HepG2 (cell line): ENCODE measurements around the gene SHISAL1. TPM values are rescaled to one million over a fixed set of nuclear protein-coding genes. Genes with fewer than 3 reads are reported as not detected.

Source experiments
- ATAC-seq: fragments of 200-7000 bp; cut with Tn5 transposase; 3 replicates; pipeline ENCODE4 v1.9.1; 2020; ENCODE audit warnings: mild to moderate bottlenecking, moderate library complexity
- BruUV-seq: library from RNA; stranded (reverse); fragments of 400-500 nt; replicated peaks from 2 replicates; lab custom pipeline; 2021; lab: Mats Ljungman, UMichigan
- CTCF ChIA-PET: fragments of 300-600 bp; formaldehyde crosslinking; extraction: SDS; loops from one replicate; lab custom pipeline; 2021; ENCODE audit warnings: low total read pairs, inconsistent platforms, low intra/inter-chr PET ratio; lab: Yijun Ruan, JAX
- POLR2A ChIA-PET: fragments of 350-600 bp; sonication (Branson Sonifier 250); formaldehyde crosslinking; loops from one replicate; lab custom pipeline; 2020; ENCODE audit warnings: antibody characterized with exemption, inconsistent platforms; lab: Yijun Ruan, JAX
- DNase-seq: peaks from one replicate; pipeline ENCODE4 v3.0.0-alpha.2; 2015; ENCODE audit warnings: low spot score
- FAIRE-seq: peaks from 3 replicates; lab custom pipeline; 2011; peaks lifted over from hg19 to GRCh38; lab: Jason Lieb, UNC
- H2AFZ ChIP-seq: one replicate; pipeline ENCODE4 v1.6.1; 2011; ENCODE audit warnings: low read length, inconsistent platforms
- H3K27ac ChIP-seq: fragments of 300-600 bp; 3 replicates; pipeline ENCODE4 v1.8.0; 2011; ENCODE audit warnings: mixed run types, mild to moderate bottlenecking, mixed read lengths, low read length, inconsistent platforms; ENCODE audit not compliant: insufficient read depth; ENCODE audit errors: extremely low read length
- H3K27me3 ChIP-seq, 2 experiments: fragments of 200-600 bp in 1 of 2; 2 replicates in 1 of 2; 3 replicates in 1 of 2; pipeline versions ENCODE4 v1.6.0 to v1.8.0; 2011; ENCODE audit warnings: low read length in 2 of 2, mild to moderate bottlenecking in 2 of 2, moderate library complexity in 2 of 2, inconsistent platforms in 1 of 2; ENCODE audit not compliant: insufficient read depth in 2 of 2, control insufficient read depth in 1 of 2
- H3K36me3 ChIP-seq, 2 experiments: fragments of 200-600 bp in 1 of 2; replicated peaks in 1 of 2; 2 replicates in 1 of 2; 3 replicates in 1 of 2; pipeline versions ENCODE4 v1.5.1 to v1.8.0; 2011; ENCODE audit warnings: low read length in 2 of 2, inconsistent platforms in 1 of 2; ENCODE audit not compliant: insufficient read depth in 2 of 2, control insufficient read depth in 1 of 2
- H3K4me1 ChIP-seq: 2 replicates; pipeline ENCODE4 v1.5.1; 2012; ENCODE audit warnings: low read length, inconsistent platforms; ENCODE audit not compliant: insufficient read depth
- H3K4me2 ChIP-seq: 2 replicates; pipeline ENCODE4 v1.6.0; 2011; ENCODE audit warnings: low read depth, low read length, inconsistent platforms
- H3K4me3 ChIP-seq, 3 experiments: fragments of 200-600 bp in 1 of 3; sonication (generic), shearing (Covaris generic) in 1 of 3; replicated peaks in 1 of 3; 2 replicates each; pipeline ENCODE4 v1.5.1; 2011 to 2016; ENCODE audit warnings: low read length in 3 of 3, inconsistent platforms in 2 of 3, low read depth in 2 of 3, mild to moderate bottlenecking in 2 of 3, control low read depth in 1 of 3, mixed read lengths in 1 of 3; ENCODE audit not compliant: insufficient read depth in 1 of 3
- H3K79me2 ChIP-seq: one replicate; pipeline ENCODE4 v1.6.1; 2011; ENCODE audit warnings: low read length, inconsistent platforms; ENCODE audit not compliant: insufficient read depth
- H3K9ac ChIP-seq: 2 replicates; pipeline ENCODE4 v1.6.0; 2011; ENCODE audit warnings: mild to moderate bottlenecking, low read depth, low read length, inconsistent platforms; ENCODE audit not compliant: insufficient read depth
- H3K9me3 ChIP-seq: 2 replicates; pipeline ENCODE4 v1.5.1; 2012; ENCODE audit warnings: mild to moderate bottlenecking, low read length
- H4K20me1 ChIP-seq: 2 replicates; pipeline ENCODE4 v1.6.0; 2011; ENCODE audit warnings: inconsistent platforms, mild to moderate bottlenecking, low read length, moderate library complexity; ENCODE audit not compliant: insufficient read depth
- FOXK2 ChIP-seq: fragments of 450-650 bp; IDR thresholded peaks from 2 replicates; pipeline ENCODE4 v1.6.1; 2016
- HNF4G ChIP-seq, 2 experiments: sonication (generic) in 1 of 2; formaldehyde crosslinking in 1 of 2; IDR thresholded peaks; 2 replicates each; pipeline versions ENCODE4 v1.4.0 to v1.6.1; 2011 to 2020; ENCODE audit warnings: borderline replicate concordance in 2 of 2, low read depth in 2 of 2, mild to moderate bottlenecking in 2 of 2, low read length in 1 of 2, missing genetic modification reagents in 1 of 2, moderate library complexity in 1 of 2
- MIXL1 ChIP-seq: IDR thresholded peaks from 2 replicates; pipeline ENCODE4 v1.6.1; 2016
- NFYB ChIP-seq: sonication (generic); formaldehyde crosslinking; IDR thresholded peaks from 2 replicates; pipeline ENCODE4 v1.4.0; 2020; ENCODE audit warnings: missing genetic modification reagents
- SYNCRIP ChIP-seq: fragments of 200-400 bp; formaldehyde crosslinking; IDR thresholded peaks from 2 replicates; pipeline ENCODE4 v1.6.1; 2018; ENCODE audit warnings: mild to moderate bottlenecking, low read depth, low read length; ENCODE audit not compliant: insufficient read depth
- ZFAT ChIP-seq: sonication (generic); formaldehyde crosslinking; conservative IDR thresholded peaks from 2 replicates; pipeline ENCODE4 v1.8.1; 2023; ENCODE audit warnings: missing genetic modification reagents, inconsistent platforms
- ZFP1 ChIP-seq: IDR thresholded peaks from 2 replicates; pipeline ENCODE4 v1.6.1; 2016
- ZNF160 ChIP-seq: sonication (generic); formaldehyde crosslinking; IDR thresholded peaks from 2 replicates; pipeline ENCODE4 v1.8.0; 2022; ENCODE audit warnings: mild to moderate bottlenecking, inconsistent platforms, missing genetic modification reagents
- ZNF333 ChIP-seq: sonication (generic); formaldehyde crosslinking; IDR thresholded peaks from 2 replicates; pipeline ENCODE4 v1.4.0; 2020; ENCODE audit warnings: mild to moderate bottlenecking, missing genetic modification reagents, borderline replicate concordance
- WGBS: methylation state at CpG from one replicate; pipeline ENCODE4 v1.1.6; 2017; ENCODE audit warnings: low lambda C conversion rate; 5-methylcytosine and 5-hydroxymethylcytosine counted together
- in situ Hi-C: cut with HindIII; loops from 2 replicates; pipeline ENCODE4 v1.10.0; 2017; ENCODE audit warnings: low pct_unique_long_range_greater_than_20kb; ENCODE audit not compliant: extremely low pct_ligation_motif_present
- intact Hi-C: fragments of 100-400 bp; cut with micrococcal nuclease; formaldehyde crosslinking; loops from one replicate; pipeline ENCODE4 v1.10.0; 2022; ENCODE audit not compliant: unreplicated experiment
- polyA plus RNA-seq, 8 experiments: library from polyadenylated mRNA; depleted of rRNA in 3 of 8; stranded (reverse) in 7 of 8; unstranded in 1 of 8; fragments of >200 nt; fragmentation: Illumina TruSeq in 4 of 8; extraction: Trizol in 4 of 8; gene quantifications; 2 replicates each; pipeline versions ENCODE4 v1.2.1 to v1.2.3, GENCODE V29; 2011 to 2016; ENCODE audit warnings: low read depth in 4 of 8, missing spikeins in 1 of 8, mixed read lengths in 1 of 8; ENCODE audit not compliant: insufficient read depth in 1 of 8
- total RNA-seq, 5 experiments: library from RNA; depleted of rRNA; stranded (reverse); fragments of >200 nt; fragmentation: Illumina TruSeq; extraction: Trizol; gene quantifications; 2 replicates each; pipeline ENCODE4 v1.2.3, GENCODE V29; 2016; ENCODE audit warnings: low read depth in 1 of 5
- TF ChIP-seq, protein P1 (sequence below): sonication (generic); formaldehyde crosslinking; IDR thresholded peaks from 2 replicates; pipeline ENCODE4 v1.5.0; 2020; ENCODE audit warnings: mild to moderate bottlenecking, missing genetic modification reagents
- TF ChIP-seq, protein P2 (sequence below), 2 experiments: fragments of 450-650 bp in 1 of 2; sonication (generic) in 1 of 2; formaldehyde crosslinking in 1 of 2; IDR thresholded peaks; 2 replicates each; pipeline versions ENCODE4 v1.6.1 to v1.8.0; 2016 to 2022; ENCODE audit warnings: antibody characterized with exemption in 1 of 2, mild to moderate bottlenecking in 1 of 2, missing genetic modification reagents in 1 of 2

SHISAL1 gene
- total and polyA plus RNA-seq, 2 of the 13 experiments (the other 11 are each of a cell fraction or from before 2014, with no cell fraction given): not detected

DNA sequence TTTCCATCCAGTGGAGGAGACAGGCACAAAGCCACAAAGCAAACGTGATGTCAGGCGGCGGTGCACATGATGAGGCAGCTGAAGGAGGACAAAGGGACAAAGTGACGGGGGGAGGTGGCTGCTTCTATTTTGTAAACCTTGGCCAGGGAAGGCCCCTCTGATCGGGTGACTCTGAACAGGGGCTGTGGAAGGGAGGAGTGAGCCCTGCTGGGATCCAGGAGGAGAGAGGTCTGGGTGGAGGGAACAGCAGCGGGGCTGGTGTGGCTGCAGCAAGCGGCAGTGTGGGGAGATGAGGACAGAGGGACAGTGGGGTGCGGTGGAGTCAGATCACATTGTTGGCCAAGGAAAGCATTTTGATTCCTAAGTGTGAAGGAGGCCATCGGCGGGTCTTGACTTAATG lies 36.7 kb downstream of the SHISAL1 start (continued):
- TF ChIP-seq, protein P1, sequence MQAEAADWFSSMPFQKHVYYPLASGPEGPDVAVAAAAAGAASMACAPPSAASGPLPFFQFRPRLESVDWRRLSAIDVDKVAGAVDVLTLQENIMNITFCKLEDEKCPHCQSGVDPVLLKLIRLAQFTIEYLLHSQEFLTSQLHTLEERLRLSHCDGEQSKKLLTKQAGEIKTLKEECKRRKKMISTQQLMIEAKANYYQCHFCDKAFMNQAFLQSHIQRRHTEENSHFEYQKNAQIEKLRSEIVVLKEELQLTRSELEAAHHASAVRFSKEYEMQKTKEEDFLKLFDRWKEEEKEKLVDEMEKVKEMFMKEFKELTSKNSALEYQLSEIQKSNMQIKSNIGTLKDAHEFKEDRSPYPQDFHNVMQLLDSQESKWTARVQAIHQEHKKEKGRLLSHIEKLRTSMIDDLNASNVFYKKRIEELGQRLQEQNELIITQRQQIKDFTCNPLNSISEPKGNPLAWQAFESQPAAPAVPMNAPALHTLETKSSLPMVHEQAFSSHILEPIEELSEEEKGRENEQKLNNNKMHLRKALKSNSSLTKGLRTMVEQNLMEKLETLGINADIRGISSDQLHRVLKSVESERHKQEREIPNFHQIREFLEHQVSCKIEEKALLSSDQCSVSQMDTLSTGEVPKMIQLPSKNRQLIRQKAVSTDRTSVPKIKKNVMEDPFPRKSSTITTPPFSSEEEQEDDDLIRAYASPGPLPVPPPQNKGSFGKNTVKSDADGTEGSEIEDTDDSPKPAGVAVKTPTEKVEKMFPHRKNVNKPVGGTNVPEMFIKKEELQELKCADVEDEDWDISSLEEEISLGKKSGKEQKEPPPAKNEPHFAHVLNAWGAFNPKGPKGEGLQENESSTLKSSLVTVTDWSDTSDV (CRISPR knock-in tag): no peak
- TF ChIP-seq ZNF160 (CRISPR knock-in tag) (no peak), HNF4G (IDR thresholded peaks at IDR 0.05; ENCODE audit: borderline replicate concordance, low read depth, low read length) (no peak), HNF4G (CRISPR knock-in tag; IDR thresholded peaks at IDR 0.05; ENCODE audit: borderline replicate concordance, low read depth) (no peak), ZNF333 (CRISPR knock-in tag) (no peak), ZFAT (CRISPR knock-in tag) (no peak)

DNA sequence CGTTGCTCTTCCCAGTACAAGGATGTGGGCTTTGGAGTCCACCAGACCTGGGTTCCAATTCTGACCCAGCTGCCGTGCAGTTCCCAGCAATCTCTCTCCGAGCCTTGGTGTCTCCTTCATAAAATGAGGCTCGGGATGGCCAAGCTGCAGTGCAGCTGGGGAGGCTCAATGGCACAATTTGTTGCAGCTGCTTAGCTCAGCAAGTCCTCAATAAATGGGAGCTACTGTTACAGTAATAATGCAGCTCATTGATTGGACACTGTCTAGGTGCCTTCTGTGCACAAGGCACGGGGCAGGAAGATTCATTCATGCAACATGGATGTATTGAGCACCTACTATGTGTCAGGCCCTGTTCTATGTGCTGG lies 37.1 kb downstream of the SHISAL1 start:
- Histone ChIP-seq H3K4me1 (no peaks in the 10 kb centered on the region), H3K27me3 (peaks cover 5 to 47% of the 10 kb centered on the region in 2 experiments; a peak in 4 of 5 replicates), H3K4me3 (no peak overlapping the region), H3K4me2 (no peak overlapping the region), H2AFZ (no peak overlapping the region), H3K9ac (no peak overlapping the region), H4K20me1 (no peaks in the 10 kb centered on the region), H3K27ac (no peak overlapping the region), H3K9me3 (no peaks in the 10 kb centered on the region), H3K79me2 (no peaks in the 10 kb centered on the region), H3K36me3 (no peaks in the 10 kb centered on the region)
- no peak for ATAC-seq
- BruUV-seq: no TSS peak
- ChIA-PET CTCF (no interaction called here), POLR2A (no interaction called here)
- FAIRE-seq: no peak
- intact Hi-C loops: no loop called here
- DNase-seq: no peak
- in situ Hi-C loops: no loop called here
- WGBS: 0% methylated on average over 1 of the region's 5 CpGs
- TF ChIP-seq ZFP1 (CRISPR knock-in tag) (no peak), NFYB (CRISPR knock-in tag) (no peak), MIXL1 (CRISPR knock-in tag) (no peak), SYNCRIP (no peak), FOXK2 (no peak)
- TF ChIP-seq, protein P2, sequence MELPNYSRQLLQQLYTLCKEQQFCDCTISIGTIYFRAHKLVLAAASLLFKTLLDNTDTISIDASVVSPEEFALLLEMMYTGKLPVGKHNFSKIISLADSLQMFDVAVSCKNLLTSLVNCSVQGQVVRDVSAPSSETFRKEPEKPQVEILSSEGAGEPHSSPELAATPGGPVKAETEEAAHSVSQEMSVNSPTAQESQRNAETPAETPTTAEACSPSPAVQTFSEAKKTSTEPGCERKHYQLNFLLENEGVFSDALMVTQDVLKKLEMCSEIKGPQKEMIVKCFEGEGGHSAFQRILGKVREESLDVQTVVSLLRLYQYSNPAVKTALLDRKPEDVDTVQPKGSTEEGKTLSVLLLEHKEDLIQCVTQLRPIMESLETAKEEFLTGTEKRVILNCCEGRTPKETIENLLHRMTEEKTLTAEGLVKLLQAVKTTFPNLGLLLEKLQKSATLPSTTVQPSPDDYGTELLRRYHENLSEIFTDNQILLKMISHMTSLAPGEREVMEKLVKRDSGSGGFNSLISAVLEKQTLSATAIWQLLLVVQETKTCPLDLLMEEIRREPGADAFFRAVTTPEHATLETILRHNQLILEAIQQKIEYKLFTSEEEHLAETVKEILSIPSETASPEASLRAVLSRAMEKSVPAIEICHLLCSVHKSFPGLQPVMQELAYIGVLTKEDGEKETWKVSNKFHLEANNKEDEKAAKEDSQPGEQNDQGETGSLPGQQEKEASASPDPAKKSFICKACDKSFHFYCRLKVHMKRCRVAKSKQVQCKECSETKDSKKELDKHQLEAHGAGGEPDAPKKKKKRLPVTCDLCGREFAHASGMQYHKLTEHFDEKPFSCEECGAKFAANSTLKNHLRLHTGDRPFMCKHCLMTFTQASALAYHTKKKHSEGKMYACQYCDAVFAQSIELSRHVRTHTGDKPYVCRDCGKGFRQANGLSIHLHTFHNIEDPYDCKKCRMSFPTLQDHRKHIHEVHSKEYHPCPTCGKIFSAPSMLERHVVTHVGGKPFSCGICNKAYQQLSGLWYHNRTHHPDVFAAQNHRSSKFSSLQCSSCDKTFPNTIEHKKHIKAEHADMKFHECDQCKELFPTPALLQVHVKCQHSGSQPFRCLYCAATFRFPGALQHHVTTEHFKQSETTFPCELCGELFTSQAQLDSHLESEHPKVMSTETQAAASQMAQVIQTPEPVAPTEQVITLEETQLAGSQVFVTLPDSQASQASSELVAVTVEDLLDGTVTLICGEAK (IDR thresholded peaks at IDR 0.05): no peak
- TF ChIP-seq, protein P2 (CRISPR knock-in tag; IDR thresholded peaks at IDR 0.05): no peak
